Stimulated activated CD4-positive, alpha-beta T cell treated with anti-CD3 and anti-CD28 coated beads, TNF-alpha, amount 100 ng/mL, for 48 hours (primary cell): ENCODE measurements around the gene TNFSF11.
"Not testable (repeated sequence)": the region's sequence is repeated elsewhere in the genome, so short reads cannot be mapped to it uniquely, and the experiment has no call there.

Experiments used
- DNase-seq, 3 donors: peaks; one replicate each; pipeline ENCODE4 v3.0.0-alpha.2; 2020; ENCODE audit warnings: low read depth in 3 of 3

TNFSF11 gene

GRCh38 chr13:42560320-42560719, 13.6 kb upstream of the TNFSF11 start:
- not testable (repeated sequence) for DNase-seq

- DNase-seq, result peak in 2 of 3 donors; percentile 31 to 59
Observed at GRCh38 chr13:42561752-42562467, 12.0 kb upstream of the TNFSF11 start.

- DNase-seq, result no peak
Observed at GRCh38 chr13:42567906-42568305, 6.0 kb upstream of the TNFSF11 start.

GRCh38 chr13:42569576-42570344, 4.2 kb upstream of the TNFSF11 start:
- DNase-seq, result no peak

GRCh38 chr13:42571895-42572294, 2.1 kb upstream of the TNFSF11 start:
- no peak for DNase-seq

- DNase-seq, result peak; percentile 26 to 68 (median 58)
Observed at GRCh38 chr13:42574435-42575311, 721 bp downstream of the TNFSF11 start.

- DNase-seq, result no peak
Observed at GRCh38 chr13:42575938-42576337, 2.0 kb downstream of the TNFSF11 start.

- no peak for DNase-seq
Observed at GRCh38 chr13:42577538-42577937, 3.6 kb downstream of the TNFSF11 start.

GRCh38 chr13:42580644-42581043, 6.7 kb downstream of the TNFSF11 start:
- DNase-seq, result no peak

GRCh38 chr13:42581427-42581826, 7.5 kb downstream of the TNFSF11 start:
- DNase-seq, result no peak

- no peak for DNase-seq
Observed at GRCh38 chr13:42591602-42592001, 17.6 kb downstream of the TNFSF11 start.

GRCh38 chr13:42592915-42593900, 19.3 kb downstream of the TNFSF11 start:
- DNase-seq, result no peak

GRCh38 chr13:42594481-42595252, 20.7 kb downstream of the TNFSF11 start:
- peak in 2 of 3 donors; percentile 38 to 55 for DNase-seq

GRCh38 chr13:42595253-42595571, 21.3 kb downstream of the TNFSF11 start:
- no peak for DNase-seq

GRCh38 chr13:42597505-42597904, 23.6 kb downstream of the TNFSF11 start:
- no peak for DNase-seq

- DNase-seq, result no peak
Observed at GRCh38 chr13:42600943-42601342, 27.0 kb downstream of the TNFSF11 start.

- no peak for DNase-seq
Observed at GRCh38 chr13:42602906-42603305, 29.0 kb downstream of the TNFSF11 start.

GRCh38 chr13:42603571-42603970, 29.6 kb downstream of the TNFSF11 start:
- no peak for DNase-seq

- DNase-seq, result no peak
Observed at GRCh38 chr13:42607546-42607945, 33.6 kb downstream of the TNFSF11 start.

GRCh38 chr13:42610649-42611048, 36.7 kb downstream of the TNFSF11 start:
- no peak for DNase-seq
